Left kidney (tissue), 2 donors: Measurements from ENCODE around the gene ALPI. TPM values are rescaled to one million over a fixed set of nuclear protein-coding genes. Genes with fewer than 3 reads are reported as not detected.

Source experiments
- DNase-seq: peaks from one replicate; pipeline ENCODE4 v3.0.0-alpha.2; 2013
- polyA plus RNA-seq: library from polyadenylated mRNA; unstranded; fragments of 120-200 nt; gene quantifications from one replicate; pipeline ENCODE4 v1.2.1, GENCODE V29; 2013; ENCODE audit not compliant: insufficient read length

Gene ALPI
- polyA plus RNA-seq, 1 donor = 0.10 TPM

DNA sequence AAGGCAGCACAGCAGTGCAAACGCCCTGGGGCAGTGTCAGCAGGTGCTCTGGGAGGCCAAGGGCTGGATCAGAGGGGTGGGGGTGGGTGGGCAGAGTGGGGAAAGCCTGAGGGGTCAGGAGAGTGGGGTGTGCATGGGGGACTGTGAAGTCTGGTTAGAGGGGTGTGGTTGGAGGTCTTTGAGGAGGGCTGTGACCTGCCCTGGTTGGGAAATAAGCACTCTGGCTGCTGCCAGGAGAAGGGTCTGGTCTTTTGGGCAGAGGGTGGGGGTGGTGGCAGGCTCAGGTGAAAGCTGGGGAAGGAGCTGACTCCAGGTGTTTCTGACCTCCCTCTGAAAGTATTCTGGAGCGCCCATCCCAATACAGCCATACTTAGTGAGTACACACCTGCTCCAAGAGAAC lies 4.2 kb downstream of the ALPI start:
- DNase-seq = no peak

DNA sequence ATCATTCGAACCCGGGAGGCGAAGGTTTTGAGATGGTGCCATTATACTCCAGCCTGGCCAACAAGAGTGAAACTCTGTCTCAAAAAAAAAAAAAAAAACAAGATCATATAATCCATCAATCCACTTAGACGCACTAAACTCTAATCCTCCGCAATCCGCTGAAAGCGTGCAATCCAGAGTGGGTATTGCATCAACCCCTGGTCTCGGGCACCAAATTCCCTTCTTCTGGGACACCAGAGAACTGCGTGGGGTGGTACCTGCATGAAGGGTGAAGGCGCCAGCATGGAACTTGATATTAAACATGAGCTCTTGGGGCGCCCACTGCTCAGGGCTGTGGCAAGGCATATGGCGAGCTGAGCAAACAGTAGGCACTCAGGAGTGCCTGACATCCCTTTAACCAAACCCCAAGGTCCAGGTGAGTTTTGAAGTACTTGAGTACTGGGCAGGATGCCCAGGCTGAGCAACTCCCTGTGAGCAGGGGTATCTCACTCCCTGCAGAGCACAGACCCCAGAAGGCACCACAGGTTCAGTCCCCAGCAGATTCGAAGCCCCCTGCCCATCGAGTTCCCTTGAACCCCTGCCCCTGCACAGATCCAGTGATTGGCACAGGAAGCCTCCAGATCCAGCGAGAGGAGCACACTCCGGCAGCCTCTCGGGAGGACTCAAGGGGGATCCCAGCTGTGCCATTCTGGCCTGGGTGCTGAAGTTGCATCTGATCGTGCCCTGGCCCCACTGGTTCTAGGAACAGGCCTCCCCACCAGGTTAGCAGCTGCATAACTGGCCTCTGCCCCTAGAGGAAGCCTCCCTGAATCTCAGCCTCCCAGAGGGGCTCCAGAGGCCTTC lies 8.0 kb downstream of the ALPI start:
- DNase-seq = no peak

DNA sequence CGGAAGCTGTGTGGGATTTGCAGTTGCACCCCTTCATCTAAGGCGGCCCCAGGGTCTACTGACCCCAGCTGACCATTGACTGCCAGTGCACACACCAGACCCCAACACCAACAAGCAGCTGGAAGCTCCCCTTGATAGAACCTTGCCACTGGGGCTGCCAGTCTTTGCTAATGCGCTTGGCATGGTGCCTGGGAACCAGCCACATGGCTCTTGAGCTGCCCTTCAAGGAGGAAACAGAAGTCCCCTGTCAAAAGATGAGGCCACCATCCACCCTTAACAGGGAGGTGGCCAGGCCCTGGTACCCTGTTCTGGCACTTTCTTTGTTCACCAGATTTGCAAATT lies 8.6 kb downstream of the ALPI start:
- DNase-seq = no peak

DNA sequence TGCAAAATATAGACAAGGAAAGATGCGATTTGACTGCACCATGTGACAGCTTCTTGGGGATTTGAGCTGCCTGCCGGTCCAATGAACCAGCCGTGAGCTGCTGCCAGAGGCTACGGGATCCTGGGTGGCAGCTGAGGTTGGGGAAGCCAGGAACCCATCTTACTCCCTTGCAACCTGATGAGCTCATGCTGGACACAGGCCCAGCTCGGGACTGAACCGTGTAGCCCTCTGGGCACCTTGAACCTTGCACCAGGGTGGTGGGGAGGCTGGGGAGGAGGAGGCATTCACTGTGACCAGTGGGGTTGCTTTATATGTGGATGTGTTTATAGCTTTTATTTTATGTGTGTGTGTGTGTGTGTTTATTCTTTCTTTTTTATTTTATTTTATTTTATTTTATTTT lies 9.1 kb downstream of the ALPI start:
- no peak for DNase-seq

DNA sequence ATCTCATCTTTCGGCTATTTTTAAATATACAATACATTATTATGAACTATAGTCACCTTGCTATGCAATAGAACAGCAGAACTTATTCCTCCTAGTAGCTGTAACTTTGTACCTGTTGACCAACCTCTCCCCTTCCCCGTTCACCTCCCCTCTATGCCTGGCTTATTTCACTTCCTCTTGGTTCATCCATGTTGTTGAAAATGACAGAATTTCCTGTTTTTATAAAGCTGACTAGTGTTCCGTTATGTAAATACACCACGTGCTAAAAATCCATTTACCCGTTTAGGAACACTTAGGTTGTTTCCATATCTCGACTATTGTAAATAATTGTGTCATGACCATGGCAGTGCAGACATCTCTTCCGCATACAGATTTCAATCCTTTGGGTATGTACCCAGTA lies 10.3 kb downstream of the ALPI start:
- DNase-seq = no peak

DNA sequence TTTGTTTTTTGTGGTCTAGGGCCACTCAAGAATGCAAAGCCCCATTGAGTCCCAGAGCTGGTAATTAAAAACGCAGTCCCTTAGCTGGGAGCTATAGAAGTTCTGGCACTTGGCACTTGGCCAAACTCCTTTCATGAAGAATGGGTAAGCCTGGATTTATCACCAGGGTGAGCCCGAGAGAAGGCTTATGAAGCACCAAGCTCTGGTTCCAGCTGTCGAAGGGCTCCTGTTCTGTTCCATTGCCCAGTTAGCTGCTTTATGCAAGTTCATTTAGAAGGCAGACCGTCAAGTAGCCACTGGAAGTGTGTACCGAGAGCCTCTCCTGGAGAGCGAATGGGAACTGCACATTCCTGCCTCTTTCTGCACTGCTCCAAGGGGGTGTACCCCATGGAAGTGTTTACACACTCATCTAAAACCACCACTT lies 17.5 kb downstream of the ALPI start:
- DNase-seq = peak; percentile 62

DNA sequence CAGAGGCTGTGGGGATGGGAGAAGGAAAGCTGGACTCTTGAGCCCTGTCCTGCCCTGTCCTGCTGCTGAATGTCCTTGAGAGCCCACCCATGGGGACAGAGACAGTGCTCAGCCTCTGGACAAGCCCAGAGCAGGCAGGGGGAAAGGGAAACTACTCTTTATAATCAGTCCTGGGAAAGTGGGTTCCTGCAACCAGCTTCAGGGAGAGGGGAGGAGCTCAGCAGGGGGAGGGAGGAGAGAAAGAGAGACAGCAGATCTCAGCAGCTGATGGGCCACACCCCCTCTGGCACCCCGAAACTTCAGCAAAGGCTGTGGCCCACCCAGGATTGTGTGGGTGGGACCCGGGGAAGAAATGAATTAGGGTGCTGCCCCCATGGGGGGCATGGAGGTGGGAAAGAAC lies 20.1 kb downstream of the ALPI start:
- no peak for DNase-seq

DNA sequence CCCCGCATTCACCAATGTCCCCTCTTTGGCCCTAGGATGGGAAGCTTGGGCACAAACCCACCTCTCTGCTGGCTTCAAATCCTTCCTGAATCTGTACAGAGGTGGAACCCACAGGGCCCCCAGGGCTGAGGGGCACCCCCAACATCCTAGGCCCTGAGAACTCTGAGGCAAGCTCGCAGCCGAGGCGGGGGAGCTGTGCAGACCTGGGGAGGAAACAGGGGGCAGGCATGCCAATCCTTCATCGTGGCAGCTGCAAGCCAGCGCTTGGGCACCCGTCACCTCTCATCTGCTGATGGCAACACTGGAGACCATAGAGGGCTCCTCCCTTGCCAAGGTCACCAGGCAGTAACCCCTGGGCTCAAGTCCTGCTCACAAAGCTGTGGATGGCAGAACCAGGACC lies 20.8 kb downstream of the ALPI start:
- no peak for DNase-seq

DNA sequence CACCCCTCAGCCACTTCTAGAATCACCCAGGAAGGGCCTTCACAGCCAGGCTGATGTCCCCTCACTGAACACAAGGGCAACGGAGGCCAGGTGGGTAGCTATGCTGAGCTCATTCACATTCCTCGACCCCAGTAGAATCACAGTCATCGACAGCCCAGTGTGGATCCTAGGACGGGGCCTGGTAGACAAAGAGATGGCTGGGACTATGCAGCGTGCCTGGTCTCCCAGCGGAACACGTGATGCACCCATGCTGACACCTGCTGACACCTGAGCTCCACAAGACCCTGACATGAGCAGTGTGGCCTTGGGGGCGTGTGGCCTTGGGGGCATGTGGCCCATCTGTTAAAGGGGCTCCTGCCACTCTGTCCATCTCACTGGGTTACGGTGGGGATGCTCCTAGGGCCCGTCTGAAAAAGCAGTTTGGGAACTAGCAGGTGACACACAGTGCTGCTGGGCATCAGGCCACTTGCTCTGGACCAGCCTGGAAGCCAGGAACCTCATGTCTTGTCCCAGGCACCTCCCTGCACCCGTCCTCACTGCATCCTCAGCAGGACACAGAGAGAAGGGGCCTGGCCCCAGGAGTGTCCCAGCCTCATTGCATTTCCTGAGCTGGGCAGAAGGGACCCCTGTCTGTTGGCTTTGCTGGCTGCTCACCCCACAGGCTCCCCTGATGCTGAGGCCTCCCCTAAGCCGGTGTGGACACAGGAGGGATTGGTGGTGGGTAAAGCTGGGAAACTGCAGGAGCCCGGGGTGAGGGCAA lies 22.0 kb downstream of the ALPI start:
- DNase-seq = no peak

DNA sequence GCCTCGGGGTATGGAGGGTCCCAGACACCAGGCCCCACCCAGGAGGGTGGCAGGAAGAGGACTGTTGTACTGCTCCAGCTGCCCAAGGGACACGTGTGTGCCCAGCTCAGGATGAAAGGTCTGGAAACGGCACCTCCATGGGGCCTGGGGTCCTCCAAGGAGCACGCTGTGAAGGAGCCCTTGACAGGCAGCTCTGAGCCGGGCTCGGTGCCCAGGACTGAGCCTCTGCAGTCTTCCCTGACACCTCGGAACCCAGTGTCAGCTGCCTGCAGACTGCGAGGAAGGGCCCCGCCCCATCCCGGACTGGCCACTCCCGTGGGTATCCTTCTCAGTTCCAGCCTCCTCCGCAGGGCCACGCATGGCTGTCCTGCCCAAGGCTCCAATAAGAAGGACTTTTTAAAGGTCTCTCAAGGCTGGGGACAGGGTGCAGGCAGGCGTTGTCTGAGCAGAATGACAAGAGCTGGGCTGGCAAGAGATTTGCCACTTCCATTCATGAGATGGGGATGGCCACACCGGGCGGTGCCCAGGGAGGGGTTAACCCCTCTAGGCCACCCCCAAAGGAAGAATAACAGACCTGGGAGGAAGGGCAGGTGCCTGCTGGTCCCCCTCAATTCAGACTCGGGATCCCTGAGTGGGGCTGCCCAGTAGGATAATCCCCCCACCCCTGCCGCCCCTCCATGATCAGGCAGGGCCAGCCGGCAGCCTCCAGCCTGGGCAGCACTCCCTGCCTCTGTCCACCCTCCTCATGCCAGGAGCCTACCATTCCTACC lies 22.8 kb downstream of the ALPI start:
- DNase-seq = no peak

DNA sequence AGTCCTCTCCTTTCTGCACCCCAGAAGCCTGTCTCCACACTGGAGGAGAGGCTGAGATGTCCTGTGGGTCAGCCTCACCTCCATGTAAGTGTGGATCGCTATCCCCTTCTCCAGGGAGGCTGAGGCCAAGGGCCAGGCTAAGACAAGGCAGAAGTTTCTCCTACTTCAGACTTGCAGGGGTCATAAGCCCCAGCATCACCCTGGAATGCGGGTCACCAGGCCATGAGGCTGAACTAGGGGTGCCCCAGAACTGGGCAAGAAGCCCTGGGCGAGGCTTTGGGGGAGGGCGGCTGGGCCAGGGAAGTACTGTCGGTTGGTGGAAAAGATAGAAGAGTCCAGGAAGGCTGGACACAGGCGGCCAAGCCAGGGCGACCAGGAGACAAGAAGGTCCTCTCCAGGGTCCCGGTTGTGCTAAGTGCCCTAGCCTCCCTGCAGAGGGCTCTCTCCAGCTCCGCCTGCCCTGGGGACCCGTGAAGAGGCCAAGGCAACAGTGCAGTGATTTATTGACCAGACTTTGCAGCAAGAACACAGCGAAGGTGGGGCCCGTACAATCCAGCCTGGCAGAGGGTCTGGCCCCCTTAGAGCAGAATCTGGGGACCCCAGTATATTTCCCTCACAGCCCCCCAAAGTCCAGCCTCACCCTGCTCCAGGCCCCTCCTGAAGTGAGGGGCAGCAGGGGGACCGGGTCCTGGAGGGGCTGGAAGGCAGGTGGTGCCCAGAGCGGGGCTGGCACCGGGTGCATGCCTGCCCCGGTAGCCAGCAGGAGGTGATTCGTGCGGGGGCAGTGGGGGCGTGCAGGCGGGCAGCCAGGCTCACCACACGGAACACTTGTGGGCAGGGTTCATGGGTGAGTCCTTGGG lies 23.6 kb downstream of the ALPI start:
- no peak for DNase-seq

DNA sequence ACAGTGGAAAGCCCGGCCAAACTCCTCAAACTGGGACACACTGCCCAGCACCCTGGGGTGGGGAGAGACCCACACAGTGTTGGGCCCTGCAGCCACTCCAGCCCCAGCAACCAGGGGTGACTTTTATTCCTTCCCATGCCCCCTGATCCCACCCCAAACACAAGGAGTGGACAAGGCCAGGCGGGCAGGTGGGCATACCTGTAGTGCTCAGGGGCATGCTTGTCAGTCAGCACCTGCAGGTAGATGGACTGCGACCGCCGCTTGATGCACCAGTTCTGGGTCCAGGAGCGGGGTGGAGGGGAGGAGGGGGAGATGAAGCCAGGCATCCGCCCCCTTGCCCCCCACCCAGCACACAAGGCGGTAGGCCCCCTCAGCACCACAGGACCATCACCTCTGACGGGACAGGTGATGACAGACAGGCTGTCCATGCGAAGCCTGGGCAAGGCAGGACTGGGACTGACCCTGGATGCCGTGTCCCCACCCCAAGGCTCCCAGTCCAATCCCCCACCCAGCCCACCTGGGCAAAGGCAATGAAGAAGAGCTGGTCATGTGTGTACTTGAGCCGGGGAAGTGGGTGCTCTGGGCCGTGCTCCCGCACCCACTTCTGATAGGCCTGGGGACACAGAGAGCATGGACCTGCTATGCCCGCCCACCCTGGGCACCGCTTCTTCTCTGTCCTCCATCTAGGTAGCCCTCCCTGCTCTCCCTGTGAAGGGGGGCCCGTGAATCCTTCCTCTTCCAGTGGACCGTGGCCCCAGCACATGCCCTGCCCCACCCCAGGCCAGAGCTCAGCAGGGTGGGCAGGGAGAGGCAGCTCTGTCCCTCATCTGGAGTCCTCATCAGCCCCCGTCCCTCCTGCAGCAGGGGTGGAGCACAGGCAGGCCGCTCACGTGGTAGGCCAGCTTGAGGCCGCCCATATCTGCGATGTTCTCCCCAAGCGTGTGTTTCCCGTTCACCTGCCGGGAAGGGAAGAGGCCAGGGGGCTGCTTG lies 24.5 kb downstream of the ALPI start:
- no peak for DNase-seq

DNA sequence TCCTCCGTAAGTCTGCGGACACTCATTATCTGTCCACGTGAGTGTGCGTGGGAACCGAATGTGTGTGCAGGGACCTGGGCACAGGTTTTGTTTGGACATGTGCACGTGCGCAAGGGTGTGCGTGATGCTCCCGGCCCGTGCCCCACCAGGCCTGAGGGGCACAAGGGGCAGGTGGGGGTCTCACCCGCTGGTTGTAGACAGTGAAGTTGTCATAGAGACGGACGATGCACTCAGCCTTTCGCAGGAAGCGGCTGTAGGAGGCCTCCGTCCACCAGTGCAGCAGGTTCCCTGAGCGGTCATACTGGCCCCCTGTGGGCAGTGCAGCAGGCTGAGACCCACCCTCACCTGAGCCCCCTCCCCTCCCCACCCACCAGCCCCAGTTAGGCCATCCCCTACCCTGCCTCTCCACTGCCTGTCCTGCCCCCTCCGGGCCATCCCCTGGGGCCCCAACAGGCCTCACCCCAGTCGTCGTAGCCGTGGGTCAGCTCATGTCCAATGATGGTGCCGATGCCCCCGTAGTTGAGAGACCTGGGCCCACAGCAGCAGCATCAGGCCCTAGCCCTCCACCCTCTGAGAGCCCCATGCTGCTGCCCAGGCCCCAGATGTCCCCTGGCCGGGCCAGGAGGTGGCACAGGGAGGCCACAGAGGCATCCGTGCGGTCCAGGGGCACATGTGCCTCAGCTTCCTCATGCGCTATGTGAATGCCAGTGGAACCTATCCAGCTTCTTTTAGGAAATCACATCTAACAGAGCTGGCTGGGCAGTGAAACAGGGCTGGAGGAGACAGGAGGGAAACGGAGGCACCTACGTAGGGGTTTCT lies 25.6 kb downstream of the ALPI start:
- no peak for DNase-seq

DNA sequence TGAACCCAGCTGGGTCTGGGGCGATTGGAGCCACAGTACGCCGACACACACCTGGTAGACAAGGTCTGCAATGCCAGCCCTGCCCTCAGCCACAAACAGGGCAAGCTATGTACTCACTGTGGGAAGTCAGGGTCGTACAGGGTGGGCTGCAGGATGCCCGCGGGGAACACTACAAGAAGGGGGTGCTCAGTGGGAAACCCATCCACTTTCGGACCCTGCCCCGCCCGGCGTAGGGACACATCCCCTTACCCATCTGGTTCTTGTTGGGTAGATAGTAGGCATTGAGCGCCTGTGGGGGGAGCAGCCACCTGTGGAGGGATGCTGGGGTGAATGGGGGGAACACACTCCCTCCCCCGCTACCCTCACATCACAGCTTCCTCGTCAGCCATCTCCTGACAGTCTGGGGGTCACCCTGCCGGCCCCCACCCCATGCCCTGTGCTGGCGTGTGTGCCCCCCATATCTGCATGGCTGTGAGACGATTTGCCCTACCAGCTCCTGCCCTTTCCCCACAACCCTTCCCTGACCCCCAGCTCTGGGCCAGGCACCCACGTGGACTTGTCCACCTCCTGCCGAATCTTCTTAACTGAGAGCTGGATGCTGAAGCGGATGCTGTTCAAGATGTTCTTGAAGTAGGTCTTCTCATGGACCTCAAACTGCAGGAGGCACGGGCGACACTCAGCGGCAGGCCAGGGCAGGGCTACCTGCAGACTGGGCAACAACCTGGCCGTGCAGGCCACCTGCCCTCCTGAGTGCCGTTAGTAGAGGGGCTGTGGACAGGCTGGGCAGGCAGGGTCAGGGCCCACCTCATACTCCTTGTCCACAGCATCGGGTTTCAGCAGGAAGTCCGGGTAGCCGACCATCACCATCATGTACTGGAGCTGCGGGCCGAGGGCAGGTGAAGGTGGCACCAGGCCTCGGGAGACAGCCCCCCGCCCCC lies 26.6 kb downstream of the ALPI start:
- DNase-seq = no peak

DNA sequence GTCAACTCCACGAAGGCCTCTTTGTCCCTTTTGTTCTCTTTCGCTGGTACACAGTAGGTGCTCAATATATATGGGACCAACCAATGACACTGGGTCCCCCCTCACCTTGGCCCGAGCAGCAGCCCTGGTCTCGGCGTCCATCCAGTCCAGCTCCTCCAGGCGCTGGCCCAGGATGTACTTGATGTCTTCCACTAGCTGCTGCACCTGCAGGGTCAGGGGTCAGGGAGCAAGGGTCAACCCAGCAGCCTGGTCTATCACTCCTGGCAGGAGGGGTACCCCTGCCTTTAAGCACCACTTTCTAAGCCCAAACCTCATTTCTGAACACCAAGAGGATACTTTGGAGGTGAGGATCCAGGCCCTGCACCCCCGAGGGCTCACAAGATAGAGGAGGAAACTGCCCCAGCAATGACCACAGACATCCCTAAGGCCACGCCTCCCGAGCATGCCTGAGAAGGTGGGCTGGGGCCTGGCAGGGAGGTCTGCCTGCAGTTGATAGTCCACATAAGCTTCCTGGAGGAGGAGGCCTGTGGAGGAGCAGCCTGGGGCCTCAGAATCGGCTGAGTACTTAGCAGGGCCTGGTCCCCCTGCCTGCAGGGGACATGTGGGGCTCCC lies 27.5 kb downstream of the ALPI start:
- DNase-seq = no peak

DNA sequence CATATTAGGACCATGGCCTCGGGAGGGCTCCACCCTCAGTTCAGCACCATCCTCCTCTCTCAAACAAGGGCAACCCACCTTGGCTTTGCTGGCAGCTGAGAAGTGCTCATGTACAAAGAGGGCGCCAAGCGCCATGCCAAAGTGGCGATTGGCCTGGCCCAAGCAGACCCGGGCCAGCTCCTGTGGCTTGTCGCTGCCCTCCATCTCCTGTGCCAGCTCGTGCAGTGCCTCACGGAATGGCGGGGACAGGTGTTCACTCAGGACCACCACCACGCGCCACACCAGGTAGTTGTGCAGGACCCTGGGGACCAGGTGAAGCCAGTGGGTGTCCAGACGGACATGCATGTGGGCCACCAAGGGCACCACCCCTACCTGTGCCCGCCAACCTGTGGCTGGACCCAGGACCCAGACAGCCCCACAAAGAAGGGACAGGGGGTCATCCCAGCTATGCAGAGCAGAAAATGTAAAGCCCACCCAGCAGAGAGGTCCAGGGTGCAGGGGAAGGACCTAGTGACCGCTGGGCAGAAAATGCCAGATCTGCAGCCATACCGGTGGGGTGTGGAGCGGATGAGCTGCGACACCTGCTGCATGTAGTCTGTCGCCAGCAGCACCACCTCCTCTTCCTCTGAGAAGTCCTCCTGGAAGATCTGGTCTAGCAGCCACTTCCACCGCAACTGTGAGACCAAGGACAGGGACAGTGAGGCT lies 28.1 kb downstream of the ALPI start:
- DNase-seq = no peak

DNA sequence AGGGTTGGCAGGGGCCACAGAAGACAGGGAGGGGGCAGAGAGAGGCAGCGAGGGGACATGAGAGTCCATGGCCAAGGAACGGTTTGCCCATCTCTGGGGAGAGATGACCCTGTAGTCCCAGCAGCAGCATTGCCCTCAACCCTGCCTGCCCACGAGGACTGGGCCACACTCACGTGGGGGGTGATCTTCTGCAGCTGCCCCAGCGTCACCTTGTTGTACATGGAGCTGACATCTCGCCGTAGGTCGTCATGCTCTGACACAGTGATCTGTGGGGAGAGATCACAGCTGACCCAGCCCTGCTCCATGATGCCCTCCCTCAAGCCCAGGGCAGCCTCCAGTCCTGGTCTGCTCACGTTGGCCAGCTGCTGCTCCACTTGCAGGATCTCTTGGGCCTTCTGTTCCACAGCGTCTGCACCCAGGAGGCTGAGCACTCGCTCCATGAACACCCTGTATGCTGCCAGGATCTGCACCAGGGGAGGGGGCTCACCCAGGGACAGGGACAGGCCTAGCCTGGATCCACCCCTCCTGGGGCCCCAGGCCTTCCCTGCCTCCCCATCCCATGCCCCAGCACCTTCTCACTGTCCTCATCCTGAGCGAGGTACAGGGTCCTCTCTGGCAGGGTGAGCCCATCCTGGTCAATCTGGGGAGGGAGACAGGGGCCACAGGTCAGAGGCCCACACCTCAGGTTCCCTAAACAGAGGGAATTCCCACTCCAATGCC lies 28.8 kb downstream of the ALPI start:
- DNase-seq = no peak
